BE2C (cell line): Measurements from ENCODE around the gene SCAMP3.

Experiments
- DNase-seq: peaks from one replicate; pipeline ENCODE4 v3.0.0-alpha.2; 2020
- H3K27me3 ChIP-seq: fragments of 250-450 bp; sonication (Bioruptor Pico); 2 replicates; pipeline ENCODE4 v1.5.1; 2020; ENCODE audit warnings: mild to moderate bottlenecking
- H3K36me3 ChIP-seq: fragments of 250-450 bp; sonication (Bioruptor Pico); 2 replicates; pipeline ENCODE4 v1.5.1; 2020; ENCODE audit warnings: mild to moderate bottlenecking
- H3K4me1 ChIP-seq: fragments of 250-450 bp; sonication (Bioruptor Pico); 2 replicates; pipeline ENCODE4 v1.5.1; 2020
- H3K4me3 ChIP-seq: 2 replicates; pipeline ENCODE4 v1.5.1; 2011; ENCODE audit warnings: low read depth, low read length
- H3K9me3 ChIP-seq: fragments of 250-450 bp; sonication (Bioruptor Pico); 2 replicates; pipeline ENCODE4 v1.5.1; 2020
- TF ChIP-seq, protein P1 (sequence below): IDR thresholded peaks from 2 replicates; pipeline ENCODE4 v1.5.1; 2012; ENCODE audit warnings: mild to moderate bottlenecking, low read depth, low read length

SCAMP3 gene

DNA sequence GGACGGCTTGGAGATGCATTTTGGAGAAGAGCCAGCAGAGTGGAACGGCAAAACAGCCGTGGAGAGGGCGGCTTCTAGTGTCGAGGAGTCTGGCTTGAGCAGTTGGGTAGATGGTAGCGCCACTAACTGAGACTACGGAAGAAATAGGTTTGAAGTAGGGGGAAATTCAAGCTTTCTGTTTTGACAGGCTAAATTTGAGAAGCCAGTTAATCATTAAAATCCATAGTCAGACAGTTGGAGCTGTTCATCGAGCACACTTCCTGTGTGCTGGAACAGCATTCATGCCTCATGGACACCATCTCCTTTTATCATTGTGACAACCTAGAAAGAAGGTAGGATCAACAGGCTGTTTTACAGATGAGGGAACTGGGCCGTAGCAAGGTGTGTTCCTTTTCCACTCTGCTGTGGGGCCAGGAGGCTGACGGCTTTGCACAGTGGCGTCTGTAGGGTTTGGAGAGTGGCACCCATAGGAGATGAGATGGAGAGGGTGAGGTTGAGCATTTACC lies 42.5 kb upstream of the SCAMP3 start:
- Histone ChIP-seq H3K9me3 (no peaks in the 10 kb centered on the region), H3K4me3 (no peak overlapping the region), H3K4me1 (peaks cover 2% of the 10 kb centered on the region; the same call in 1 of the 2 replicates), H3K36me3 (no peaks in the 10 kb centered on the region), H3K27me3 (no peaks in the 10 kb centered on the region)
- DNase-seq, result no peak
- TF ChIP-seq, protein P1, sequence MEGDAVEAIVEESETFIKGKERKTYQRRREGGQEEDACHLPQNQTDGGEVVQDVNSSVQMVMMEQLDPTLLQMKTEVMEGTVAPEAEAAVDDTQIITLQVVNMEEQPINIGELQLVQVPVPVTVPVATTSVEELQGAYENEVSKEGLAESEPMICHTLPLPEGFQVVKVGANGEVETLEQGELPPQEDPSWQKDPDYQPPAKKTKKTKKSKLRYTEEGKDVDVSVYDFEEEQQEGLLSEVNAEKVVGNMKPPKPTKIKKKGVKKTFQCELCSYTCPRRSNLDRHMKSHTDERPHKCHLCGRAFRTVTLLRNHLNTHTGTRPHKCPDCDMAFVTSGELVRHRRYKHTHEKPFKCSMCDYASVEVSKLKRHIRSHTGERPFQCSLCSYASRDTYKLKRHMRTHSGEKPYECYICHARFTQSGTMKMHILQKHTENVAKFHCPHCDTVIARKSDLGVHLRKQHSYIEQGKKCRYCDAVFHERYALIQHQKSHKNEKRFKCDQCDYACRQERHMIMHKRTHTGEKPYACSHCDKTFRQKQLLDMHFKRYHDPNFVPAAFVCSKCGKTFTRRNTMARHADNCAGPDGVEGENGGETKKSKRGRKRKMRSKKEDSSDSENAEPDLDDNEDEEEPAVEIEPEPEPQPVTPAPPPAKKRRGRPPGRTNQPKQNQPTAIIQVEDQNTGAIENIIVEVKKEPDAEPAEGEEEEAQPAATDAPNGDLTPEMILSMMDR, result no peak

DNA sequence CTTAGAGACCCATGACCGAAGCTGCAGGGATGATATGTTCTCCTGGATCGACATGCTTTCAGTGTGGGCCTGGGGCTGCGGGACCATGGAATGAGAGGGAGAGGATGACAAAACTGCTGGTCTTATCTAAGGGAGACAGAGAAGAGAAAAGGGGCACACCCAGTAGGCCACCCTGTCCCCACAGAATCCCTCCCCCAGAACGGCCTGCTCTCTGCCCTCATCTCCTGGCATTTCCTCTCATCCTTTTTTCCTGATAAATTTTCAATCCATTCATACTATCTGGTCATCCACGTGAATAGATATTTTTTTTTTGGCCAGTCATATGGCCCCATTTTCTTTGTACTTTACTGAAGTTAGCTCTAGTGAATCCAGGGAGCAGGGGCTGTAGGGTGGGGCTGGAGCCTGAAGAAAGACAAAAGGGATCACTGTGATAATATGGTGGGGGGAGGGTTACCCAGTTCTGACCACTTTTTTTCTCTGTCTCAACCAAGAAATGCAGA lies 39.2 kb upstream of the SCAMP3 start, which contains the start of gene PKLR:
Gene PKLR, minus strand, starts transcription at position 97 of the 500 bp plus-strand sequence. Its CDS starts 43 bp downstream, at position 54.
- Histone ChIP-seq H3K4me3 (no peak within 1 kb of the TSS), H3K27me3 (no peaks in the 10 kb centered on the region), H3K36me3 (no peaks in the 10 kb centered on the region), H3K9me3 (no peaks in the 10 kb centered on the region), H3K4me1 (no peaks in the 10 kb centered on the region)
- DNase-seq, result no peak
- TF ChIP-seq, protein P1, result no peak

DNA sequence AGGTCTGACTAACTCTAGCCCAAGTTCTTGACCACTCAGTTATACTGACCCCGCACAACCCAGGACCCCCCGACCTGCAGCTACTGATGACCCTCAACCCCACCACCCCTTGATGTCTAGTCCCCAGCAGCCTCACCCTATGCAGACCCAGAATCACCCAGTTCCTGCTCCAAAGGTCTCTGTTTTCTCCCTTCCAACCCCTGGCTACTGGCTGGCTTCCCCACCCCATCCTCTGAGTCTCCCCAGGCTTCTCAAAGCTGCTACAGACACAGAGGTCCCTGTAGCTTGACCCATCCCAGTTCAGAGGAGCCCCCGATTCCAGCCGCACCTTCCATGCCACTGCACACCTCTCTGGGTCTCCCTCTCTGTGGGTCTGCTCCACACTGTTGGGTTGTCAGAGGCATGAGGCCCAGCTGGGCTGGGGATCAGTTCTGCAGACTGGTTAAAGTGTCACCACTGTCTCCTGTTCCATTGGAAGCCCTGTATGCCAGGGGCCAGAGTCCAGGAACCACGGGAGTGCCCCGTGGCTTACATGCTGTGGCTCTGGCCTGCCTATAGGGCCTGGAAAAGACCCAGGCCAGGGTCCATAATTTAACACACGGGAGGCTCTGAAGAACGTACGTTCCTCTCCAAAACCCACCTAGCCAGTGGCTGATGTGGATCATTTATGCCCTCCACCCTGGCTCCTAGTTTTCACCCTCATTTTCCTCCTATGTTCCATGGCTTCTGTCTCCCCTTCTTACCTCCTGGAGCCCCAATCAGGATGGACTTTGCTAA lies 38.6 kb upstream of the SCAMP3 start:
- TF ChIP-seq, protein P1, result no peak
- no peak for DNase-seq
- H3K4me3 ChIP-seq, result no peak overlapping the region
- no peaks in the 10 kb centered on the region for H3K36me3 ChIP-seq
- H3K4me1 ChIP-seq, result no peaks in the 10 kb centered on the region
- no peaks in the 10 kb centered on the region for H3K9me3 ChIP-seq
- no peaks in the 10 kb centered on the region for H3K27me3 ChIP-seq

DNA sequence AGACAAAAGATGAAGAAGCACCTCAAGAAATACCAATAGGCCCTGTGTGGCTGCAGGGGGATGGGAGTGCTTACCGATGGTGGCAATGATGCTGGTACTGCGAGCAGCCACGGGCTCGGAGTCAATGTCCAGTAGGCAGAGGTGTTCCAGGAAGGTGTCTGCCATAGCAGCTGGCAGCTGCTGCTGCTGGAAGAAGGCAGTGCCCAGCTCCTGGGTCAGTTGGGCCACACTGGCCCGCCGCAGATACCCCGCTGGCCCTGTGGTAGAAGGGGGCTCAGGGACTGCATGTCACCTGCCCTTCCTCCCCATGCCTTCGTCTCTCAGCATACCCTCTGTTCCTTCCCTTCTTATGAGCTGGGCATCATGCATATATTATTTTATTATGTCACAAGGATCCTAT lies 37.9 kb upstream of the SCAMP3 start:
- no peaks in the 10 kb centered on the region for H3K27me3 ChIP-seq
- no peaks in the 10 kb centered on the region for H3K4me1 ChIP-seq
- no peak for DNase-seq
- TF ChIP-seq, protein P1, result no peak
- no peak overlapping the region for H3K4me3 ChIP-seq
- no peaks in the 10 kb centered on the region for H3K9me3 ChIP-seq
- H3K36me3 ChIP-seq, result no peaks in the 10 kb centered on the region

DNA sequence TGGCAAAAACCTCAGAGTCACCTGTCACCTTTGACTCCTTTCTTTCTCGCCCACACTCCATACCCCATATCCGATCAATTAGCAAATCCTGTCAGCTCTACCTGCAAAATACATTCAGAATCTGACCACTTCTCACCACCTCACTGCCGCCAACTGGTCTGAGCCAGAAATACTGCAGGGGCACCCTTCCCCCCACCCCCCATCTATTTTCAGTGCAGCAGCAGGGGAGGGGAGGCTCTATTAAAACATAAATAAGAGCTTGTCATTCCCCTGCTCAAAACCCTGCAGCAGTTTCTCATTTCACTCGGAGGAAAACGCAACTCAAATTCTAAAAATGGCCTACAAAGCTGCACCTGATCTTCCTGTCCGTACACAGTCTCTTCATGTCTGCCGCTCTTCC lies 35.2 kb upstream of the SCAMP3 start:
- Histone ChIP-seq H3K4me1 (no peaks in the 10 kb centered on the region), H3K4me3 (no peak overlapping the region), H3K9me3 (no peaks in the 10 kb centered on the region), H3K27me3 (no peaks in the 10 kb centered on the region), H3K36me3 (no peaks in the 10 kb centered on the region)
- no peak for DNase-seq
- TF ChIP-seq, protein P1, result no peak

DNA sequence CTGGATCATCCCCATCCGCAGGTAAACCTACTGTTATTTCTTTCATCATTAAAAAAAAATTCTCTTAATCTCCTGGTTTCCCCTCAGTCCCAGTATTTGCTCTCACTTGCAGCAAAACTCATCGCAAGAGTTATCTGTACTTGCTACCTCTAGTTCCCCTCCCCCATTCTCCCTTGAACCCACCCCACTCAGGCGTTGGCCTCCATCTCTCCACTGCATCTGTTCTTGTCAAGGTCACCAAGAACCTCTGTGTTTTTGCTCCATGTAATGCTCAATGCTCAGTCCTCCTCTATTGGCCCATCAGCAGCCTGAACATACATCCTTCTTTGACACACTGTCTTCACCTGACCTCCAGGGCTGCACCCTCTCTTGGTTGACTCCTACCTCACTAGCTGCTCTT lies 34.5 kb upstream of the SCAMP3 start:
- H3K9me3 ChIP-seq, result no peaks in the 10 kb centered on the region
- H3K27me3 ChIP-seq, result no peaks in the 10 kb centered on the region
- H3K4me1 ChIP-seq, result no peaks in the 10 kb centered on the region
- H3K36me3 ChIP-seq, result no peaks in the 10 kb centered on the region
- H3K4me3 ChIP-seq, result no peak overlapping the region
- TF ChIP-seq, protein P1, result no peak
- no peak for DNase-seq
